Measurements from ENCODE around the gene LIN7A. TPM values are rescaled to one million over a fixed set of nuclear protein-coding genes. Genes with fewer than 3 reads are reported as not detected.

The LIN7A gene
- total RNA-seq, 1 donor from 2014 or later = 31.7 TPM

- Histone ChIP-seq H3K79me2 (ENCODE audit: low read depth) (no peaks in the 10 kb centered on the region), H3K4me2 (no peak overlapping the region), H2AFZ (replicated peaks) (no peak overlapping the region), H3F3A (ENCODE audit: low read depth) (no peaks in the 10 kb centered on the region), H4K20me1 (ENCODE audit: low read depth) (no peaks in the 10 kb centered on the region), H3K27me3 (no peaks in the 10 kb centered on the region), H3K9me3 (ENCODE audit: low read depth) (no peaks in the 10 kb centered on the region), H3K4me1 (no peaks in the 10 kb centered on the region), H3K9ac (no peak overlapping the region), H3K4me3 (no peak overlapping the region), H3K36me3 (no peaks in the 10 kb centered on the region), H3K27ac (no peak overlapping the region)
- Mint-ChIP-seq H3K27me3 (ENCODE audit: insufficient read depth, low read depth) (no peaks in the 10 kb centered on the region), H3K9me3 (no peaks in the 10 kb centered on the region), H3K4me1 (peaks cover 3% of the 10 kb centered on the region), H3K27ac (no peak overlapping the region), H3K4me3 (no peak overlapping the region), H3K36me3 (no peaks in the 10 kb centered on the region)
- TF ChIP-seq EZH2phosphoT487 (IDR thresholded peaks at IDR 0.05) = no peak
- no peak for TF ChIP-seq EZH2 (IDR thresholded peaks at IDR 0.05)
- TF ChIP-seq CTCF (IDR thresholded peaks at IDR 0.05) = no peak
- no peak for DNase-seq (ENCODE audit: low spot score)
These were observed 88.4 kb downstream of the LIN7A start for GRCh38 chr12:80849337-80849736.

- no peaks in the 10 kb centered on the region for H3K4me1 ChIP-seq
- H3K4me2 ChIP-seq = no peak overlapping the region
- no peaks in the 10 kb centered on the region for H3K79me2 ChIP-seq (ENCODE audit: low read depth)
- Mint-ChIP-seq H3K9me3 (no peaks in the 10 kb centered on the region), H3K4me1 (peaks cover 3% of the 10 kb centered on the region), H3K27me3 (ENCODE audit: insufficient read depth, low read depth) (no peaks in the 10 kb centered on the region), H3K36me3 (no peaks in the 10 kb centered on the region), H3K4me3 (no peak overlapping the region), H3K27ac (no peak overlapping the region)
- no peak overlapping the region for H3K27ac ChIP-seq
- H3K9ac ChIP-seq = no peak overlapping the region
- no peaks in the 10 kb centered on the region for H3K9me3 ChIP-seq (ENCODE audit: low read depth)
- TF ChIP-seq CTCF (IDR thresholded peaks at IDR 0.05) (no peak), EZH2phosphoT487 (IDR thresholded peaks at IDR 0.05) (no peak), EZH2 (IDR thresholded peaks at IDR 0.05) (no peak)
- no peaks in the 10 kb centered on the region for H3K36me3 ChIP-seq
- H3K27me3 ChIP-seq = no peaks in the 10 kb centered on the region
- no peaks in the 10 kb centered on the region for H3F3A ChIP-seq (ENCODE audit: low read depth)
- no peak for DNase-seq (ENCODE audit: low spot score)
- H3K4me3 ChIP-seq = no peak overlapping the region
- H4K20me1 ChIP-seq (ENCODE audit: low read depth) = no peaks in the 10 kb centered on the region
- H2AFZ ChIP-seq (replicated peaks) = no peak overlapping the region
These were observed 88.9 kb downstream of the LIN7A start for GRCh38 chr12:80848858-80849257.

GRCh38 chr12:80847575-80847974 is 90.2 kb downstream of the LIN7A start:
- no peaks in the 10 kb centered on the region for H3F3A ChIP-seq (ENCODE audit: low read depth)
- no peaks in the 10 kb centered on the region for H3K79me2 ChIP-seq (ENCODE audit: low read depth)
- no peak overlapping the region for H3K4me3 ChIP-seq
- no peak for DNase-seq (ENCODE audit: low spot score)
- Mint-ChIP-seq H3K27me3 (ENCODE audit: insufficient read depth, low read depth) (no peaks in the 10 kb centered on the region), H3K9me3 (no peaks in the 10 kb centered on the region), H3K4me3 (no peak overlapping the region), H3K4me1 (peaks cover 3% of the 10 kb centered on the region), H3K27ac (no peak overlapping the region), H3K36me3 (no peaks in the 10 kb centered on the region)
- H3K27me3 ChIP-seq = no peaks in the 10 kb centered on the region
- H2AFZ ChIP-seq (replicated peaks) = no peak overlapping the region
- no peak overlapping the region for H3K9ac ChIP-seq
- H3K9me3 ChIP-seq (ENCODE audit: low read depth) = no peaks in the 10 kb centered on the region
- TF ChIP-seq EZH2 (IDR thresholded peaks at IDR 0.05) = no peak
- TF ChIP-seq CTCF (IDR thresholded peaks at IDR 0.05) = no peak
- TF ChIP-seq EZH2phosphoT487 (IDR thresholded peaks at IDR 0.05) = no peak
- H3K27ac ChIP-seq = no peak overlapping the region
- no peak overlapping the region for H3K4me2 ChIP-seq
- no peaks in the 10 kb centered on the region for H3K36me3 ChIP-seq
- no peaks in the 10 kb centered on the region for H3K4me1 ChIP-seq
- no peaks in the 10 kb centered on the region for H4K20me1 ChIP-seq (ENCODE audit: low read depth)
